Hematopoietic multipotent progenitor cell treated with erythropoietin and hydrocortisone succinate and interleukin-3 and kit ligand, for 8 days (in vitro differentiated cells): ENCODE data around the gene IGSF3.
"Not testable (repeated sequence)": the region's sequence is repeated elsewhere in the genome, so short reads cannot be mapped to it uniquely, and the experiment has no call there.

Experiments used
- DNase-seq: peaks from one replicate; pipeline ENCODE4 v3.0.0-alpha.2; 2015

The IGSF3 gene

DNA sequence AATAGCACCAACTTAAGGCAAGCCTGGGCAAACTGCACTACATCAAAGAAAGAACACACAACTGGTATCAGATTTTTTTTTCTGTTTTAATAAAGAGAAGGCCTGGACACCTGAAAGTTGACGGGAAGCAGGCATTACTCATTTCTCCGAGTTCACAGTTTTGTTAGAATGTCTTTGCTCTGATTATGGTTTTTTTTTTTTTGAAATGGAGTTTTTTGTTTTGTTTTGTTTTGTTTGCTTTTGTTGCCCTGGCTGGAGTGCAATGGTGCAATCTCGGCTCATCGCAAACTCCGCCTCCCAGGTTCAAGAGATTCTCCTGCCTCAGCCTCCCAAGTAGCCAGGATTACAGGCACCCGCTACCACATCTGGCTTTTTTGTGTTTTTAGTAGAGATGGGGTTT is 9.7 kb downstream of the IGSF3 start:
- DNase-seq: not testable (repeated sequence)

DNA sequence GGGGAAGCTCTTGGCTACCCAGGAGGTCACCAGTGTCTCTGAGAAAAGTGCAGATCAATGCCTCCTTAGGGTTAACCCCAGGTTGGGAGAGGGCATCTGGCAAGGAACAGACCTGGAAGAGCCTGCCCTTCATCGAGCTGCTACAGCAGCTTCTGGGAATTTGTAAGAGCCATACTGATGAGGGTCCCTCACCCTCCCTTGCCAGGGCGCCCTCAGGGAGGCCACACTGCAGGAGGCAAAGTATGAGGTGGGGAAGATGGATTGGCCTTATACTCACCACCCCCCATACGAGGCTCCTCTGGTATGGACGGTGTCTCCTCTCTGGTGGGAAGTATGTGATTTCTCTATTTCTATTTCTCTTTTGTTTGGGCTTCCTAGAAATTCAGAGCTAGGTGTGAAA is 13.2 kb downstream of the IGSF3 start:
- no peak for DNase-seq

DNA sequence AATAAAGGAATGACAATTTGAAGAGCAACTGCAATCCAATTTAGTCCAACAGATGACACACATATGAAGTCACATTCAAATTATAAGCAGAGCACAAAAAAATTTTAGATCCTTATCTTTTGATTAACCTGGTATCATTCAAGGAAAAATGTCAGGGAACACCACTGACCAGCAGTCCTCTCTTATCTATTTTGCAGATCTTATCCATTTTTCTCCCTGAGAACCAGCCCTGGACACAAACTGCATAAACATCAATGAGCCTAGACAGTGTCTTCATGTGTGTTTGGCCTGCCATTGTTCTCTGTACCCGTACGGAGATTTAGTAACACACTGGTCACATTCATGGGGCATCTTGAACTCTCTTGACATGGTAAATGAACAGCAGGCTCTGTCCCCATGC is 14.9 kb downstream of the IGSF3 start:
- DNase-seq: not testable (repeated sequence)

DNA sequence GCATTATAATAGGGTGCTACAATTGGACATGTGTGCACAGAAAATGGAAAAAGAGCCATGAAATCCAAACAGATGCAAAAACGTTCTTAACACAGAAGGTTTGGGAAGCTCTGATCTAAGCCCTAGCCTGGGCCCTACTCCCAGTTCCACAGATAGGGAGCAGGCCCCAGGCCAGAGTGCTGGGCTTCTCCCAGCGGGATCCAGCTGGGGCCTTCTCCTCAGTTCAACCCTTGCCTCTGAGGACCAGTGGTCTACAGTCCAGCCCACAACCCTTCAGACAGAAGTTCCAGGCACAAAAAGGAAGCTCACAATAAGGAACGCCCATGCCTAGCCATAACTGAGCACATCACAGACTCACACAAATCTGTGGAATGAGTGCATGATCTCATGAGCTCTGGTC is 16.8 kb downstream of the IGSF3 start:
- DNase-seq: not testable (repeated sequence)

DNA sequence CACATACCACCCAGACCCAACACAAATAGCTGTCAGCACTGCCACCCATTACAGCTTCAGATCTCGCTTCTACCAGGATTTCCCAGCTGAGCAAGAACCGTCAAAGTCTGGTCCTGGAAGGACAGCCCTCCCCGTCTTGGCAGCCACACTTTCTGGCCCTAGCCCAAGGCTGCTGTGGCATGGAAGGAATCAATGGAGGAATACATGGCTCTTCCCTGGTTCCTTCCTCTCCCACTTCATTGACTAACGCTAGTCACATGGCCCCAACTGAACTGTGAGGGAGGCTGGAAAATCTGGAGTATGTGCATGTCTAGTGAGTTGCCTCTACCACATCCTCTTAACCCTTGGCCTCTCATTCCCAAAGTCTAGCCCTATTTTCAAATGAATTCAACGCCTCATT is 18.5 kb downstream of the IGSF3 start:
- DNase-seq: not testable (repeated sequence)

DNA sequence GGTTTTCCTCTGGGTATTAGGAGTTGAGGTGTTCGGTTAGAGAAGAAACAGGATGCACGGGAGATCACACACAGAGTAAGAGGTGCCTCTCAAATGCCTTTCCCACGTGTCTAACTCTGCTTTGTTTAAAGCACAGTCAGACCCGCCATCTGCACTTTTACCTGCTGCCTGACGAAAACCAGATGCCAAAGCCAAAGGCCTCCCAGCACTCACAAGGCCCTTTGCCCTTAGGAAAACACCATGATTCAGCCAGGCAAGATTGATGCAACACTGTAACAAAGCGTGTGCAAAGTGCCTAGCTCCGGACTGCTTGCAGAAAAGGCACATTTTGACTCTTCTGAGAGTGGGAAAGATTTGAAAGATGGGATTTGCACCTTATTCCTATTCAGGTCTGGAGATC is 19.2 kb downstream of the IGSF3 start:
- DNase-seq: not testable (repeated sequence)

DNA sequence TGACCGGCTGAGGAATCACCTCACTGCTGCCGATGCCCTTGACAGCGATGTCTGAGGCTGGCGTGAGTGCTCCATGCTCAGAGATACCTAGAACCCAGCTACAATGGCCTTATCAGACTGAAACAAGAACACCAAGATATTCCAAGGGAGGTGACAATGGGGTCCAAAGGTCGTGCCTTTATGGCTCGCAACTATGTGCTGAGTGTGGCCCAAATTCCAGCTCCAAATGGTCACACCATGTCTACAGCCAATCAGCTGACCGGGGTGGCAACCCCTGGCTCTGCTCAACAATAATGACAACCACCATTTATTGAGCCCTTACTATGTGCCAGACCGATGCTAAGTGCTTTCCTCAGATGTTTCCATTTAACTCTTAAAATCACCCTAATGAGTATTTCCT is 20.3 kb downstream of the IGSF3 start:
- DNase-seq: not testable (repeated sequence)

DNA sequence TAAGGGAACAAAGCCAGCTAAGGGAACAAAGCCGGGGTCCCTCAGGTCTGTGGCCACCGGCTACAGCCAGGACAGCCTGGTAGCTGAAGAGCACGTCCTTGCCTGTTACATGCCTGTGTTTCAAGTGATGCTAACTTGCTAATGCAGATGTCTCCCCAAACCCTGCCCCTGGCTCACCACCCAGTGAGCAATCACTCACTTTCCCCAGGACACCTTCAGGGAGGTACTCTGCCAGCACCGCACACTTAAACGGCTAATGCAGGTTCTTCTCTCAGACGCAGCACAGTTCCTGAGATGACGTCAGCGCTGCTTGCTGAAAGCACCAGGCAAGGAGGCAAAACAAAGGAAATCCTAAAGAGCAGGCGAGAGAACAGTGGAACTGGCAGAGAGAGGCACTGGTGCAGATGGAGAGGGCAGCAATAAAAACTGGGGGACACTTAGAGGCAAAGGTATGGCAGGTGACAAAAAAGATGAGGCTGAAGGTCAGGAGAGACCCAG is 20.8 kb downstream of the IGSF3 start:
- DNase-seq: not testable (repeated sequence)

DNA sequence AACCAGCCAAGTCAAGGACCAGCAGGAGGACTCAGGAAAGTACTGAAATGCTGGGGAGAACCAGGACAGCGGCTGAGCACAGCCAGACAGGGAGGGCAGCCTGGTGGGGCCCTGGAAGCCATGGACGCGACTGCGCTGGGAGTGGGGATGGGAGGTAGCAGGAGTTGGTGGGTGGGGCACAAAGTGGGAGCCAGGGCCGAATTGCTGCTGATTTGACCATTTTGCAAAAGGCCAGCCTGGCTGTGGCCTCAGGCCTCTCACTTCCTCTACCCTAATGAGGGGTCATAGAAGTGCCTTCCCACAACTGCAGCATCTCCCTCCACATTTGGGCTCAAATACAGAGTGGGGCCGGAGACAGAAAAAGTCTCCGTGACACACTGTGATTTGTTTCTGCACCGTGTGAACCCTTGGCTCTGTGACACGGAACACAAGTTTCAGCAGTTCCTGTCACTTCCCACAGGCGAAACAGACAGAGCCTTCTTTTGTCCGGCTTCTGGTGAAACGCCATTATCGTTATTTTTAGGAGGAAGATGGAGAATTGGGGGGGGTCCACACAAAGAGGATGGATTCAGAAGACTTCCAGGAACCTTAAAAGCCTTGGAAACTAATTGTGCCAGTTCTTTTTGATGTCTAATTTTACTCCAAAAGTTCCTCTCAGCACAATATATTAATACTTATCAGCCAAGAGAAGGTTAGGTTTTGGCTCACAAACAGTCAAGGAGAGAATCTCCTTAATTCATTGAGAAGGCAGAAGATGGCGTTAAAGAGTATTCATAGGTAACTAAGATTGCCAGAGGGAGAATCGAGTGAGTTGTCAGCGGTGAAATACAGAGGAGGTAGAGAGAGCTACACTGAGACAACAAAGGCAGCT is 21.5 kb downstream of the IGSF3 start:
- not testable (repeated sequence) for DNase-seq

DNA sequence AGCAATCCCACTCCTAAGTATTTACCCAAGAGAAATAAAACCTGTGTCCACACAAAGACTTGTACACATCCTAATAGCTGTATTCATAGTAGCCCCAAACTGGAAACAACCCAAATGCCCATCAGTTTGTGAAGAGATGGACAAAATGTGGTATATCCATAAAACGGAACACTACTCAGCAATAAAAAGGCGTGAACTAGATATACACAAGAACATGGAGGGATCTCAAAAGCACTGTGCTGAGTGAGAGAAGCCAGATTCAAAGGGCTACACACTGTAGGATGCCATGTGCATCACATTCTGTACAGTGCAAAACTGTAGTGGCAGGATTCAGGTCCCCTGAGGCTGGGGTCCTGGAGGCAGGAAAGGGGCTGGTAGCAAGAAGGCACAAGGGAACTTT is 22.5 kb downstream of the IGSF3 start:
- not testable (repeated sequence) for DNase-seq

DNA sequence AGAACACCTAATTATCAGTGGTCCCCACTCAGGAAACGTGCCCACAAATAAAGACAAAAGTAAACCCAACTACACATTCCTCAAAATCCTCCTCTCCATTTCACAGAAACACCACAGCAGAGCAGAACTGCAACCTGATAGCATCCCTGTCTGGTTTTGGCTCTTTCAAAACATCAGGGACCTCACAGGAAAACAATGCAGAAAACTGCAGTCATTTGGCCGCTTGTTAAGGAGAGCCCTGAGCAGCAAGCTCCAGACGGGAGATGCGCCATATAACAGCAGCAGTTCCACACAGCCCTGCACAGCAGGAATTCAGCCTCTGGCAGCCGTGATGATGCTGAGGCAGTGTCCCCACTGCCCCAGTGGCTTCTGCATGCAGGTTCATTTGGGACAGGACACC is 23.4 kb downstream of the IGSF3 start:
- not testable (repeated sequence) for DNase-seq

DNA sequence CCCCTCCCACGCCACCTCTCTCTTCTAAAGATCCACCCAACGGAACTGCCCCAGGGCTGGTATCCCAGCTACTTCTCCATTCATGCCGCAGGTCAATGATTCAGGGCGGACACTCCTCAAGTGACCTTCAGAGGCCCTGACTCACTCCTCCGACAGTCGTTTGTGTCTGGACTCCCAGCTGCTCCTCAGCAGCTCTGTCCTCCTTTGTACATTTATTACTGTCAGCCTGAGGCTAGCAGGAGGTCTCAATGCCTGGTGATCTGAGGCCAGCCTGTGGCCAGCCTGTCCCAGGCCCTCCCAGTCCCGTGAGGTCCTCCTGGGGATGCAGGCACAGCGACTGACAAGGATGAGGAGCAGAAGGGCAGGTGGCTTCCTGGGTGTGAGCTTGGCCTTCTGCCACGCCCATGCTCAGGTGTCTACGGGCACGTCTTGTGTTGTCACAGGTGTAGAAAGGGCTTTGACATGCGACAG is 24.2 kb downstream of the IGSF3 start:
- DNase-seq: not testable (repeated sequence)

DNA sequence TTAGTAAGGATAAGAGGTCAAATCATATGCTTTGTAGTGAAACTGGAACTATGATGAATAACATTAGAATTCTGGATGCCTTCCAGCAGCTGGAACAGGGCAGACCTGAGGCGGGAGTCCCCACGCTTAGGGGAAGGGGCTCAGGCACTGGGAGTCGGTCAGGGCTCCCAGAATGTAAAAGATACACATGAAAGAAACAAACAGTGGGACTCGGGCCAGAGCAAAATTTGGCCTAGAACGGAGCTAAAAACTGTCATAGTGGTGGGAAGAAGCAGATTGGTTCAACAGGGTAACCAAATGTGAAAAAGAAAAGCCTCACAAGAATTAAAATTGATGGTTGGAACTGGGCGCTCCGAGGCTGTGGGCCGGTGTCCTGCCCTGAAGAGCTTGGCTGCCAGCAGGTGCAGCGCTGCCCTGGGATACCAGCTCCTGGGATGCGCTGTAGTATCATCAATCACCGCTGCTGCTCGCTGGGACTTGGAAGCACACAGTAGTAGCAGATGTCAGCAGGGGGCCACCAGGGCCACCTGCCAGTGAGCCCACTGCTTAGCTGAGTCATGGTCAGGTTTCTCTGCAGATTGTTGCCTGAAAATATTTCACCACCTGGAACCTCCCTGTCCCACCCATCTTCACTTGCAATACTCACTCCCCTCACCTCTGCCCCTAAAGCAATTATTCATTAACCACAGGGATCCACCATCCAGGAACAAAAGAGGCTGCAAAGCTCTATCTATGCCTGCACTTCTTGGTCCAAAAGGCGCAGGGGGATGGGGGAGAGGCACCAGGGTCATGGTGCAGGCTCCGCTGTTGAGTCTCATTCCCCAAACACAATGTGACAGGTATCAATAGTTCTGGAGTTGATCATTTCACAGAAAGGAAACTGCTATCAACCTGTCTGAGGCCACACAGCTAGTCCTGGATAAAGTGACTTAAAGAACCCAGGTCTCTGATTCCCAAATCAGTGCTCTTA is 24.9 kb downstream of the IGSF3 start:
- DNase-seq: not testable (repeated sequence)

DNA sequence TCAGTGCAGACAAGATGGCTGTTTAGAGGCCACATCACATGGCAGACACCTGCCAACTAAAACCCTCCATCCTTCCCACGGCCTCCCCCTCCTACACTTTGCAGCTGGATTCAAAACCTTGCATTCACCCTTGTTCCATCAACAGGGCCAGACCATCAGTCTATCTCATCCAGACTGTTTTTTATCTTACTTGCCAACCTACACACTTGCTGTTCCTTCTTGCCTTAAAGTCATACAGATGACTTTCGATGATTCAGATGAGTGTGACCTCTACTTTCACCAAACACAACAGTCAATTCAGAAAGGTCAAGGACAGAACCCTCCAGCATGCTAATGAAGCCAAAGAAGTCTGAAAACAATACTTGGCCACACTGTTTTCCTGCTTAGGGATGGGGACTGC is 29.9 kb downstream of the IGSF3 start:
- DNase-seq: not testable (repeated sequence)

DNA sequence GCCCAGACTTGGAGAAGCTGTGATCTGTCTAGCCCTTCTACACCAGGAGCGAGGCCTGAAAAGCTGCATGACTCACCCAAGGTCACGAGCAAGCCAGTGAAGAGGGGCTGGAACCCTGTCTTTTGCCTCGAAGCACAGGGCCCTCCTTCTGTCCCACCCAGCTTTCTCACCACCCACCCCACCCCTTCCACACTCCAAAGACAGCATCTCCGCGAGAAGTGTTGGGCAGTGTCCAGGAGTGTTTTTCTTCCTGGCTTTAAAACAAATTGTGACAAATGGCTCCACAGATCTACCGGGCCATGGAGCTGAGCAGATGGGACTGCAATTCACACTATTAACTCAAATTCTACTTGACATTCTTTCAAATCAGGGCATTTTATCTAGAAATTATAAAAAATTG is 30.9 kb downstream of the IGSF3 start:
- DNase-seq: not testable (repeated sequence)

DNA sequence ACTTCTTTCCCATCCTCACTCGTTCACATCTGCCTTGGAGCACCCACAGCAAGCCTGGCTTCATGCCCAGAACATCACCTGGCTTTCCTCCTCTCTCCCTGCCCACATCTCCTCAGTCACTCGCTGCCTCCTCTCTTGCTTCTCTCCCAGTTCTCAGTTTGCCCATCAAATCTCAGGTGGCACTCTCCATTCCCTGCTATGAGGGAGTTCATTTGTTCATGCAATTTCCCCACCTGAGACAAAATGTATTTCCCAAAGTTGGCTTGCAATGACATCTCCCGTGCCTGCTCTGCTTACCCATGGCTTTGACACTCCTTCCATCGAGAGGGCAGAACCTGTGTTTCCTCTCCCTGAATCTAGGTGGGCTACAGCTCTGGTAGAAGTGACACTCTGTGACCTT is 33.1 kb downstream of the IGSF3 start:
- DNase-seq: not testable (repeated sequence)

DNA sequence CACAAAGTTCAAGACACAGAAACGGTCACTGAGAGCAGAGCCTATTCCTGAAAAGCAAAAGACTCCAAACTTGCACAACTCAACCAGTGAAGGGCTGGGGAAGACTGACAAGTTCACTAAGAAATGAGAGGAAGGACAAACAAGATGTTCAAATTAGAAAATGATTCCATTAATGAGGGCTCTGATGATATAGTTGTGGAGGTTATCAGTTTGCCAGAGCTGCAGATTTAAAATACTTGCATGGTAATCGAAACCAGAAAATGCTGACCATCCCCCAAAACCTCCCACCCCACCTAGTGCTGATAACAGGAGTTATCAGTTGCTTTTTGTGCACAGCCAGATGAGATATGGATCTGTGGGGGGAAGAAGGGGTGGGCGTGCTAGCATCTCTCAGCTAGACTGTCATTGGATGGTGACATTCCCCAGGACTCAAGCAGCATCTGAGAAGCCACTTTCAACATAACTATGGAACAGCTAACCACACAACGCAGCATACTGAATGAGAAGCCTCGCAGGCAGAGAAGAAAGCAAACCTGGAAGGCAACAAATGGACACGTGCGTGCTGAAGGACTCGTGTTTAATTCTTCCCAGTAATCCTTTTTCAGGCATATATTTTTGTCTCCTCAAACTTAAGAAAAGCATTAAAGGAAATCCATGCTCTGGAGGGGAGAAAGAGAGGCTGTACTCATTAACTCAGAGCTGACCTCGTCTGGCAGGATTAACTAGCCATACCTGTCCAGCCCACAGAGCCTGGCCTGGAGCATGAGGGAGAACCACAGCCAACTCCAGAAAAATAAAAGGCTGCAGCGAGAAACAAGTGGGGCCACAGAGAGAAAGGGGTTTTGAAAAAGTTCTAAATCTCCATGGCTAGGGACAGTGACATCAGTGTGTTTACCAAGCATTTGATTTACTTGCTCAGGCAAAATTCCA is 35.3 kb downstream of the IGSF3 start:
- DNase-seq: not testable (repeated sequence)

DNA sequence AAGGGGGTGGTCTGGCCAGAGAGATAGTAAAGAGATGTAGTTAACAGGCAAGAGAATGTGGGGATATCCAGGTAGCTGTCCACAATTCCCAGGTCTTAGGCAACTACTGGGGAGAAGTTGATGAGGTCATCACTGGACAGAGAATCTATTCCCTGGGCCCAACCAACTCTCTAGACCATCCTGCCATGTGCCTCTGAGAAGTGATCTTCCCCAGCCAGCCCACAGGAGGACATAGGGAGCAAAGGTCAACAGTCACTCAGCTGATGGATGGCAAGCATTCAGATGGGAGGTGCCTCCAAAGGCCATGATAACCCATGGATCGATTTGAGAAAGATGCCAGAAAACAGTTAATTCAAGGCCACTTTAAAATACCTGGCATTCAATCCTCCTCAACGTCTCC is 36.0 kb downstream of the IGSF3 start:
- DNase-seq: not testable (repeated sequence)

DNA sequence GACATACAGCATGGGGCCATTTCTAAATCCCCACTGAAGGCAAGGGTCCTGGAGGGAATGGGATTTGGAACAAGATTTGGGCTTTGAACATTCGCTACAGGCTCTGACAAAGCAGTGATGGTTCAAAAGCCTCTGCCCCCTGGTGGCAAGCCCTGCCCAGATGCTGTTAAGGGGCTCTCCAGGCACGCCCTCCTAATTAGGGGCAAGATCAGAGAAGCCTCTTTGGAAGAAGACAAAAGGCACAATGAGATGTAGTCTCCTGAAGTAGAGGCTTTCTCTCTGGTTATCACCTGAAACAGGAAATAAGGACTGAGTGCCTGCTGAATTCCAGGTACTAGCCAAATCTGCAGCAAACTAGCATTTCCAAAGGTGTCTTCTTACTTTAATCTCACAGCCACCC is 37.5 kb downstream of the IGSF3 start:
- DNase-seq: not testable (repeated sequence)

DNA sequence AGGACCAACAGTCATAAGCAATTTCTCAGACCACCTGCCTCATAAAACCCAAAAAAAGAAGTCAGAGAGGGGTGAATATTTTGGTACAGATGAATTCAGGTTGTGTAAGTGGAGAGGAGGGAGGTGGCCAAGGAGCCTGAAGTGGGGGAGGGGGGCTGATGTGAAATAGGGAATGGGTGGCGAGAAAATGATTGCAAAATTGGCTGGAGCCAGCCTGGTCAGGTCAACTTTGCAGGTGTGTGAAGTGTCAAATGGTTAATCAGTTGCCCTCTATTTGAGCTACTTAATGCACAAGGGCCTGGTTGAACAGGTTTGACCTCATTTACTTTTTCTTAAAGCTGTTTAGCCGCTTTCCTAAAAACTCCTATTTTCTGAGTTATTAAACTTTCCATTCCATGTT is 38.1 kb downstream of the IGSF3 start:
- DNase-seq: not testable (repeated sequence)

DNA sequence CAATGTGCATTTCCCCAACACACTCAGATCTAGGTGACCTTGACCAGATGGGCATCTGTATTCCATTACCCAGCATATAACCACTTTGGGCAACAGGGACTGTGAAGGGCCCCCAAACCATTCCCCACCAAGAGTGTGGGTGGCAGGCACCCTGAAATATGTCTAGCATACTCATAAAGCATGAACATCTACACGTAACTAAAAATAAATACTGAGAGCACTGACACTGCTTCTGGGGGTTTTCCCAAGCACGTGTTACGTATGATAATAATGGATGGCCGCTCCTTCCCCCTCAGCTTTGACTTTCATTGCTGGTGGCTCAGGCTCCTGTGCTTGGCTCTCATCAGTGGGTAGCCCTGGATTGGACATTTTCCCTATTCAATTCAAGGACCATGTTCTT is 39.1 kb downstream of the IGSF3 start:
- DNase-seq: no peak

DNA sequence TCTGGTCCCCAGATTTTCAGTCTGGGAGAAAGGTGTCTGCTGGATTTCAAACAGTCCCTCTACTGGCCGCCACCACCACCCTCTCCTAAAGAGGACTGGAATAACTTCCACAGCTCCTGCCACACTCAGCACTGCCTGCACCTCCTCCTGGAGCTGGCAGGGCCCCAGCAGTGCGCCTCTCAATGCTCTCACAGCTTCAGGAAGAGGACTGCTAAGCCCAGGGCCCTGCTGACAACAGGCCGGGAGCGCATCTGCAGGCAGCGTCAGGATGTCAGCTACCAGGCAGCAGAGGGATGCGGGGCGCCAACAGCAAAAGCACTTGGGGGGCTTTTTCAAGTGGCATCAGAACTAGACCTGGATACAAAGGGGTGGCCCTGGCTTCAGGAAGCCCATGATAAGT is 40.2 kb downstream of the IGSF3 start:
- DNase-seq: not testable (repeated sequence)
